ENCODE data around the gene GOLGB1.

- TF ChIP-seq CTCF (IDR thresholded peaks at IDR 0.05; ENCODE audit: low read depth, low read length, poor library complexity, severe bottlenecking) (no peak), EZH2phosphoT487 (IDR thresholded peaks at IDR 0.05; ENCODE audit: borderline replicate concordance, low read length) (no peak)
Observed at GRCh38 chr3:121736112-121736511, 13.4 kb downstream of the GOLGB1 start.
